ENCODE results near the gene SLC24A4.

The SLC24A4 gene

DNA sequence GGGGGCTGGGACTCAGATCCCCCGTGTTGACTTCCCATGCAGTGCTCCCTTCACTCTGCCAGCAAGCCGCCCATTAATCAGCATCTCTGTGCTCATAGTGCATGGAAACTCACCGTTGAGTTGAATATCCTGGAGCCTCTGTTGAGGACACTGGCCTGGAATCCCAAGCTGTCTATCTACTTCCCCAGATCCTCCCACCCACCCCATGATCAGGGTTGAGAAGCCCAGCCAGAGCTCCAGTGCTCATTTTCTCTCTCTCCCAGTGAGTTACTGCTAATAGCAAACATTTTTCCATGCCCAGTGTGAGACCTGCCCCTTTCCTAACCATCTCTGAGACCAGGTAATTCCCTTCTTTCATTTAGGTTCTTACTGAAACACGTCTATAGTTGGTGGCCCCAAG, 88.2 kb downstream of the SLC24A4 start:
- Histone ChIP-seq H3K27me3 (ENCODE audit: insufficient read depth, low read length, poor library complexity, severe bottlenecking) (no peaks in the 10 kb centered on the region), H3K36me3 (ENCODE audit: insufficient read depth, low read length) (no peaks in the 10 kb centered on the region), H3K4me2 (ENCODE audit: low read depth, low read length, poor library complexity, severe bottlenecking) (no peak overlapping the region), H3K9me3 (ENCODE audit: insufficient read depth, low read depth, low read length) (no peaks in the 10 kb centered on the region; the same call in 1 of the 2 replicates), H3F3A (ENCODE audit: low read depth) (no peaks in the 10 kb centered on the region), H3K9me2 (replicated peaks; ENCODE audit: low read depth, low read length) (no peaks in the 10 kb centered on the region), H4K20me1 (ENCODE audit: insufficient read depth, low read length, poor library complexity, severe bottlenecking) (no peaks in the 10 kb centered on the region), H3K4me1 (ENCODE audit: insufficient read depth, low read length, poor library complexity, severe bottlenecking) (no peaks in the 10 kb centered on the region), H3K9ac (ENCODE audit: low read depth, low read length, poor library complexity, severe bottlenecking) (no peak overlapping the region), H2AFZ (ENCODE audit: low read length) (no peak overlapping the region), H3K79me2 (ENCODE audit: insufficient read depth, low read length) (no peaks in the 10 kb centered on the region), H3K4me3 (ENCODE audit: low read length, poor library complexity, severe bottlenecking) (no peak overlapping the region)
- TF ChIP-seq EZH2phosphoT487 (IDR thresholded peaks at IDR 0.05; ENCODE audit: borderline replicate concordance): no peak
- TF ChIP-seq, protein P1, sequence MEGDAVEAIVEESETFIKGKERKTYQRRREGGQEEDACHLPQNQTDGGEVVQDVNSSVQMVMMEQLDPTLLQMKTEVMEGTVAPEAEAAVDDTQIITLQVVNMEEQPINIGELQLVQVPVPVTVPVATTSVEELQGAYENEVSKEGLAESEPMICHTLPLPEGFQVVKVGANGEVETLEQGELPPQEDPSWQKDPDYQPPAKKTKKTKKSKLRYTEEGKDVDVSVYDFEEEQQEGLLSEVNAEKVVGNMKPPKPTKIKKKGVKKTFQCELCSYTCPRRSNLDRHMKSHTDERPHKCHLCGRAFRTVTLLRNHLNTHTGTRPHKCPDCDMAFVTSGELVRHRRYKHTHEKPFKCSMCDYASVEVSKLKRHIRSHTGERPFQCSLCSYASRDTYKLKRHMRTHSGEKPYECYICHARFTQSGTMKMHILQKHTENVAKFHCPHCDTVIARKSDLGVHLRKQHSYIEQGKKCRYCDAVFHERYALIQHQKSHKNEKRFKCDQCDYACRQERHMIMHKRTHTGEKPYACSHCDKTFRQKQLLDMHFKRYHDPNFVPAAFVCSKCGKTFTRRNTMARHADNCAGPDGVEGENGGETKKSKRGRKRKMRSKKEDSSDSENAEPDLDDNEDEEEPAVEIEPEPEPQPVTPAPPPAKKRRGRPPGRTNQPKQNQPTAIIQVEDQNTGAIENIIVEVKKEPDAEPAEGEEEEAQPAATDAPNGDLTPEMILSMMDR (conservative IDR thresholded peaks at IDR 0.05; ENCODE audit: low read length): no peak

DNA sequence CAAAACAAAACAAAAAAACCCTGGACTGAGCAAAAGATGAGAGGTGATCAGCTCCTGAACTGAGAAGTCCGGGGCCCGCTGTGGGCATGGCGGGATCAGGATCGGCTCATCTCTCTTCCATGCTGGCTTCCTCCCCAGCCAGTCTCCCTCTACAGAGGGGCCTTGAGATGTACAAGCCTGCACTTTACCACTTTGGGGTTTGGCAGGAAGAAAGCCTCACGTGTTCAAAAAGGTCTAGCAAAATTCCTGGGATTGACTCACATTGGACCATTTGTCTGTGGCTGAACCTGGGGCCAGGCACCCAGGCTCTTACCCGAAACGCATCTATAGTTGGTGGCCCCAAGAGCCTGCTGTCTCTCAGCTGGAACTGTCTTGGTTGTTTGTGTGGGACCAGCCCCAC, 89.0 kb downstream of the SLC24A4 start:
- H3K9me2 ChIP-seq (replicated peaks; ENCODE audit: low read depth, low read length): no peaks in the 10 kb centered on the region
- H3K4me1 ChIP-seq (ENCODE audit: insufficient read depth, low read length, poor library complexity, severe bottlenecking): no peaks in the 10 kb centered on the region
- H3K4me2 ChIP-seq (ENCODE audit: low read depth, low read length, poor library complexity, severe bottlenecking): no peak overlapping the region
- no peak for TF ChIP-seq EZH2phosphoT487 (IDR thresholded peaks at IDR 0.05; ENCODE audit: borderline replicate concordance)
- TF ChIP-seq, protein P1 (conservative IDR thresholded peaks at IDR 0.05; ENCODE audit: low read length): no peak
- H2AFZ ChIP-seq (ENCODE audit: low read length): no peak overlapping the region
- H3K9me3 ChIP-seq (ENCODE audit: insufficient read depth, low read depth, low read length): no peaks in the 10 kb centered on the region
- no peaks in the 10 kb centered on the region for H3K79me2 ChIP-seq (ENCODE audit: insufficient read depth, low read length)
- no peaks in the 10 kb centered on the region for H4K20me1 ChIP-seq (ENCODE audit: insufficient read depth, low read length, poor library complexity, severe bottlenecking)
- H3K36me3 ChIP-seq (ENCODE audit: insufficient read depth, low read length): no peaks in the 10 kb centered on the region
- H3K27me3 ChIP-seq (ENCODE audit: insufficient read depth, low read length, poor library complexity, severe bottlenecking): no peaks in the 10 kb centered on the region
- no peaks in the 10 kb centered on the region for H3F3A ChIP-seq (ENCODE audit: low read depth)
- no peak overlapping the region for H3K4me3 ChIP-seq (ENCODE audit: low read length, poor library complexity, severe bottlenecking)
- no peak overlapping the region for H3K9ac ChIP-seq (ENCODE audit: low read depth, low read length, poor library complexity, severe bottlenecking)

DNA sequence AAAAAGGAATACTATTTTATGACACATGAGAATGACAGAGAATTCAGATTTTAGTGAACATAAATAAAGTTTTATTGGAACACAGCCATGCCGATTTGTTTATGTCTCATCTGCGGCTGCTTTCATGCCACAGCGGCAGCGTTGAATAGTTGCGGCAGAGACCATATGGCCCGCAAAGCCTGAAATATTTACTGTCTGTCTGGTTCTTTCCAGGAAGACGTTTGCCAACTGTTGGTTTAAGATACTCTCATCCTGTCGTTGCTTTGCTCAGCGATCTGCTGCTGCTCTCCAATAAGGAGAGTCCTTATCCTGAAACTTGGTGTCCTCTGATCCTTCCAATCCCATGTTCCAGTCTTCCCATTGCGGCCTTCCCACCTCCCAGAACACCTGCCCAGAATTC, 89.9 kb downstream of the SLC24A4 start:
- H3K36me3 ChIP-seq (ENCODE audit: insufficient read depth, low read length): no peaks in the 10 kb centered on the region
- no peak overlapping the region for H3K4me2 ChIP-seq (ENCODE audit: low read depth, low read length, poor library complexity, severe bottlenecking)
- no peaks in the 10 kb centered on the region for H3K27me3 ChIP-seq (ENCODE audit: insufficient read depth, low read length, poor library complexity, severe bottlenecking)
- TF ChIP-seq EZH2phosphoT487 (IDR thresholded peaks at IDR 0.05; ENCODE audit: borderline replicate concordance): no peak
- TF ChIP-seq, protein P1 (conservative IDR thresholded peaks at IDR 0.05; ENCODE audit: low read length): no peak
- H2AFZ ChIP-seq (ENCODE audit: low read length): no peak overlapping the region
- no peaks in the 10 kb centered on the region for H3F3A ChIP-seq (ENCODE audit: low read depth)
- H3K4me1 ChIP-seq (ENCODE audit: insufficient read depth, low read length, poor library complexity, severe bottlenecking): no peaks in the 10 kb centered on the region
- H3K9me2 ChIP-seq (replicated peaks; ENCODE audit: low read depth, low read length): no peaks in the 10 kb centered on the region
- no peak overlapping the region for H3K9ac ChIP-seq (ENCODE audit: low read depth, low read length, poor library complexity, severe bottlenecking)
- no peak overlapping the region for H3K4me3 ChIP-seq (ENCODE audit: low read length, poor library complexity, severe bottlenecking)
- no peaks in the 10 kb centered on the region for H4K20me1 ChIP-seq (ENCODE audit: insufficient read depth, low read length, poor library complexity, severe bottlenecking)
- no peaks in the 10 kb centered on the region for H3K79me2 ChIP-seq (ENCODE audit: insufficient read depth, low read length)
- H3K9me3 ChIP-seq (ENCODE audit: insufficient read depth, low read depth, low read length): no peaks in the 10 kb centered on the region
